Bone marrow (tissue), 2 donors: Measurements from ENCODE around the gene BOK.
"Not testable (repeated sequence)": the region's sequence is repeated elsewhere in the genome, so short reads cannot be mapped to it uniquely, and the experiment has no call there.

Experiments
- DNase-seq, 2 donors: peaks; one replicate each; lab custom pipeline; 2025; lab: John Stamatoyannopoulos, UW

The BOK gene

GRCh38 chr2:241555711-241556110 lies 2.8 kb upstream of the BOK start:
- DNase-seq, result no peak

- no peak for DNase-seq
Observed at GRCh38 chr2:241556746-241557145, 1.8 kb upstream of the BOK start.

- DNase-seq, result no peak
Observed at GRCh38 chr2:241559323-241560161, 997 bp downstream of the BOK start.

GRCh38 chr2:241560162-241560882 lies 1.8 kb downstream of the BOK start:
- DNase-seq, result no peak

GRCh38 chr2:241560883-241561474 lies 2.4 kb downstream of the BOK start:
- DNase-seq, result no peak

GRCh38 chr2:241561832-241562231 lies 3.3 kb downstream of the BOK start:
- DNase-seq, result no peak

- no peak for DNase-seq
Observed at GRCh38 chr2:241562269-241562891, 3.8 kb downstream of the BOK start.

- no peak for DNase-seq
Observed at GRCh38 chr2:241563031-241563507, 4.5 kb downstream of the BOK start.

GRCh38 chr2:241563571-241563980 lies 5.0 kb downstream of the BOK start:
- no peak for DNase-seq

GRCh38 chr2:241563981-241564595 lies 5.5 kb downstream of the BOK start:
- DNase-seq, result no peak

- DNase-seq, result no peak
Observed at GRCh38 chr2:241564596-241565410, 6.3 kb downstream of the BOK start.

- DNase-seq, result no peak
Observed at GRCh38 chr2:241565411-241565810, 6.9 kb downstream of the BOK start.

GRCh38 chr2:241566021-241566420 lies 7.5 kb downstream of the BOK start:
- DNase-seq, result not testable (repeated sequence)

GRCh38 chr2:241566468-241566867 lies 7.9 kb downstream of the BOK start:
- DNase-seq, result no peak

GRCh38 chr2:241567266-241567665 lies 8.7 kb downstream of the BOK start:
- not testable (repeated sequence) for DNase-seq

- DNase-seq, result no peak
Observed at GRCh38 chr2:241567776-241568175, 9.2 kb downstream of the BOK start.

GRCh38 chr2:241568726-241569125 lies 10.2 kb downstream of the BOK start:
- no peak for DNase-seq

- no peak for DNase-seq
Observed at GRCh38 chr2:241569831-241570281, 11.3 kb downstream of the BOK start.

- no peak for DNase-seq
Observed at GRCh38 chr2:241570961-241571581, 12.5 kb downstream of the BOK start.

GRCh38 chr2:241571821-241572620 lies 13.5 kb downstream of the BOK start:
- no peak for DNase-seq
